Measurements from ENCODE around the gene ADTRP.

The ADTRP gene

DNA sequence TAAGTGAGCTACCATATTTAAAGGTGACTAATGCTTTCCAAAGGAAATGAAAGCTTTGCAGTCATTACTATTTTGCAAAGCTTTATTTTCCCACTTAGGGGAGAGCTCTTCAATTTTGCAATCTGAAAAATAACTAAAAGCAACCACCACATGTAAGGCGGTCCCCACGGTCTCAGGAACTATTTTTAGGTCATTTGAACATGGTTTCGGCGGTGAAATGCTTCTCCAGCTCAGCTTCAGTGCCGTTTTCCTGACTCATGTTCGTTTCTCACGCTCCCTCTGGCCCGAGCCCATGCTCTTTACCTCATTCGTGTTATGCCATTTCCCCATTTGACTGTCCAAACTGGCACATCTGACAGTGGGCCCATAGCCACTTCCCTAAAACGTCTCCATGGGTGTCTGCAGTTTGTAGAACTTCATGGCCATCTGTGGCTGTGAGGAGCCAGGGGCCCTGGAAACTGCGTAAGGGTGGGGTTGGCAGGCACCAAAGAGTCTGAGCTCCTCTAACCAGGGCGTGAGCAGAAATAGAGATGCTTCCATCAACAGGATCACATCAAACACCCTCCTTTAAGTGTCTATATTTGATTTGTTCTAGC lies 46.5 kb downstream of the ADTRP start:
- Histone ChIP-seq H3K9me3 (ENCODE audit: severe bottlenecking) (no peaks in the 10 kb centered on the region), H3K4me3 (ENCODE audit: low read depth, low read length) (no peak overlapping the region), H3K27ac (no peak overlapping the region), H3K36me3 (no peaks in the 10 kb centered on the region), H3K27me3 (ENCODE audit: insufficient read depth, low read depth, severe bottlenecking) (no peaks in the 10 kb centered on the region)
- TF ChIP-seq, protein P1, sequence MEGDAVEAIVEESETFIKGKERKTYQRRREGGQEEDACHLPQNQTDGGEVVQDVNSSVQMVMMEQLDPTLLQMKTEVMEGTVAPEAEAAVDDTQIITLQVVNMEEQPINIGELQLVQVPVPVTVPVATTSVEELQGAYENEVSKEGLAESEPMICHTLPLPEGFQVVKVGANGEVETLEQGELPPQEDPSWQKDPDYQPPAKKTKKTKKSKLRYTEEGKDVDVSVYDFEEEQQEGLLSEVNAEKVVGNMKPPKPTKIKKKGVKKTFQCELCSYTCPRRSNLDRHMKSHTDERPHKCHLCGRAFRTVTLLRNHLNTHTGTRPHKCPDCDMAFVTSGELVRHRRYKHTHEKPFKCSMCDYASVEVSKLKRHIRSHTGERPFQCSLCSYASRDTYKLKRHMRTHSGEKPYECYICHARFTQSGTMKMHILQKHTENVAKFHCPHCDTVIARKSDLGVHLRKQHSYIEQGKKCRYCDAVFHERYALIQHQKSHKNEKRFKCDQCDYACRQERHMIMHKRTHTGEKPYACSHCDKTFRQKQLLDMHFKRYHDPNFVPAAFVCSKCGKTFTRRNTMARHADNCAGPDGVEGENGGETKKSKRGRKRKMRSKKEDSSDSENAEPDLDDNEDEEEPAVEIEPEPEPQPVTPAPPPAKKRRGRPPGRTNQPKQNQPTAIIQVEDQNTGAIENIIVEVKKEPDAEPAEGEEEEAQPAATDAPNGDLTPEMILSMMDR (IDR thresholded peaks at IDR 0.05; ENCODE audit: low read depth, low read length): no peak
- no peak for DNase-seq

DNA sequence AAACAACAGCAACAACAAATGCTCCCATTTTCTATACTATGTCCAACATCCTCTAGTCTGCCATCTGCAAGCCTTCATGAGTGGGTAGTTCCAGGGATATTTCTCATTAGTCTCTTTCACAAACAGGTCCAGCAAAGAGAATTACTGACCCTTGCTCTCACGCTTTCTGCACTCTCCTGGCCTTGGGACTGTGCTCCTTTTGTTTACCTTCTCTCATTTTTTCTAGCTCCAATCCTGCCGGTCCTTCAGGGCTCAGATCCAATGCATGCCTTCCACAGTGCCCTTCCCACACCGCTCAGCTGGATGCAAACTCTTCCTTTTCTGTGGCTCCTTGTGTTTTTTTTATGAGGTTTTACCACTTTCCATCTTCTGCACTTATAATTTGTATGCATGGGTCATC lies 47.2 kb downstream of the ADTRP start:
- TF ChIP-seq, protein P1 (IDR thresholded peaks at IDR 0.05; ENCODE audit: low read depth, low read length): no peak
- H3K9me3 ChIP-seq (ENCODE audit: severe bottlenecking): no peaks in the 10 kb centered on the region
- H3K27me3 ChIP-seq (ENCODE audit: insufficient read depth, low read depth, severe bottlenecking): no peaks in the 10 kb centered on the region
- no peak for DNase-seq
- H3K27ac ChIP-seq: no peak overlapping the region
- H3K4me3 ChIP-seq (ENCODE audit: low read depth, low read length): no peak overlapping the region
- no peaks in the 10 kb centered on the region for H3K36me3 ChIP-seq

DNA sequence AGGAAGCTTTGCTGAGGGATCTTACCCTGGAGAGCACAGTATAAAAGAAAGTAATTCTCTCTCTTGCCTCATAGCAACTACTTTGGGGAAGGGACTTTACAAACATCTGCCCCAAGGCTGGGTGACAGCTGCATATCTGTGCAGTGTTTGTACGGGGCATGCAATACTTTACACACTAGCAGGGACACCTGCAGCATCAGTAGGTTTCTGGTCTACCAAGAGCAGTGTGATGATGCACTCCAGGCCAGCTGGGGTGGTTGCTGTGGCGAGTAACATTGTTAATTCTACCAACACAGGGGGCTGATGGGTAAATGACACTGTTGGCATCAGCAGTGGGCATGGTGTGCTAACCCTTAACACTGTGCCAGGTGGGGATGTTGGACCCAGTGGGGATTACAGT lies 48.0 kb downstream of the ADTRP start:
- no peak for DNase-seq

DNA sequence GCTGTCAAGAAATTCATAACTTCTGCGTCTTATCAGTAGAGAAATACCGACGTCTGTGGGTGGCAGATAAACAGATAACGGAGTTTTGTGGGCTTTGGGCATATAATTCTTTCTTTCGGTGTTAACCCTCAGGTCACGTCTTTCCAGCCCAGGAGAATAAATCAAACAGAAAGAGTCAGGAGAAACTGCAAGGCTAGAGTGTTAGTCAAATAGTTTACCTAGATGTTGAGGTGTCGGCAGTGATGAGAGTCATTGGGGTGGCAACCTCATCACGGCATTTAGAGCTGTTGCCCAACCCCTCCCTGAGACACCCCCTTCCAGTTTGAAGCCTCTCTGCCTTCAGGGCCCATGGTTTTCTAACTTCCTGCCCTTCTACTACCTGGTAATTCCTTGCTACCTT lies 49.5 kb downstream of the ADTRP start:
- TF ChIP-seq, protein P1 (IDR thresholded peaks at IDR 0.05; ENCODE audit: low read depth, low read length): no peak
- H3K27ac ChIP-seq: no peak overlapping the region
- DNase-seq: no peak

More for the DNA sequence above, 48.0 kb downstream of the ADTRP start:
- no peak overlapping the region for H3K27ac ChIP-seq
- no peak overlapping the region for H3K4me3 ChIP-seq (ENCODE audit: low read depth, low read length)
- no peaks in the 10 kb centered on the region for H3K9me3 ChIP-seq (ENCODE audit: severe bottlenecking)
- TF ChIP-seq, protein P1 (IDR thresholded peaks at IDR 0.05; ENCODE audit: low read depth, low read length): no peak
- H3K36me3 ChIP-seq: no peaks in the 10 kb centered on the region
- H3K27me3 ChIP-seq (ENCODE audit: insufficient read depth, low read depth, severe bottlenecking): no peaks in the 10 kb centered on the region

DNA sequence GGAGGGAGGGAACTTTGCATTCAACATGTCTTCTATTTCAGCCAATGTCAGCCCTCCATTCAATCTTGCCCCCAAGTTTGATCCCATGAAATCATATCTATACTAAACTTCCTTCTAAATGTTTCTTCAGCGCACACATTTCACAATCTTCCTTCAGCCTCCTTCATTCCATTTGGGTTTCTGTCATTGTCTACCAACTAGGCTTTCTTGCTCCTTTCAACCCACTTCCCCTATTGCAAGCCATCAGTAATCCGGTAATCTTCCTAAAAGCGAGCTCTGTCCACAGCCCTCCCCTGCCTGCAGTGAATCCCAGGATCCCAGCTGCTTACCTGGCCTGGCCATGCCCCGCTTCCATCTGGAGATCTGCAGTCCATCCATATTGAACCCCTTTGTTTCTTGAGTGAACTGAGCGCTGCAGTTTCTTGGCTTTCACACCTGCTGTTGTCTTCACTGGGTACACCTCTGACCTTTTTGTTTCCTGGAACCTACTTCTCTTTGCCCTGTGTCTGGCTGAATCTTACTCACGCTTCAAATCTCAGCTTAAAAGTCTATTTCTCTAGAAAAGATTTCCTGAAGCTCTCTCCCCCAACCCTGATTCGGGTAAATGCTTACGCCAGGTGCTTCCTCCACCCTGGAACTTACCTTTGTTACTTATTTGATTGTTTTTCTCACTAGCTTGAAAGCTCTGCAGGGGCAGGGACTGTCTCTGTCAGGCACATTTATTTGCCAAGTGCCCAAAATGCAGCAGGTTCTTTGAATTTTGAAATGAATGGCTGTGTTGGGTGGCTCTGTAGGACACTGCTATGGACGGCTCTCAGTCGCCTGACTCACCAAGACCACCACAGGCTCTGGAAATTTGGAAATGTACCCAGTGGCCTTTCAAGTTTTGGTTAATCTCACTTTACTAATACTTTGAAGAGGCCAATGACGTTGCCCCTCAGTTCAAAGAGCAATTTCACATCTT lies 50.3 kb downstream of the ADTRP start:
- Histone ChIP-seq H3K27ac (no peak overlapping the region), H3K4me3 (ENCODE audit: low read depth, low read length) (no peak overlapping the region), H3K36me3 (no peaks in the 10 kb centered on the region), H3K27me3 (ENCODE audit: insufficient read depth, low read depth, severe bottlenecking) (no peaks in the 10 kb centered on the region), H3K9me3 (ENCODE audit: severe bottlenecking) (no peaks in the 10 kb centered on the region)
- peak; percentile 85 for DNase-seq
- TF ChIP-seq, protein P1 (IDR thresholded peaks at IDR 0.05; ENCODE audit: low read depth, low read length): no peak

More for the DNA sequence above, 49.5 kb downstream of the ADTRP start:
- H3K27me3 ChIP-seq (ENCODE audit: insufficient read depth, low read depth, severe bottlenecking): no peaks in the 10 kb centered on the region
- H3K9me3 ChIP-seq (ENCODE audit: severe bottlenecking): no peaks in the 10 kb centered on the region
- no peak overlapping the region for H3K4me3 ChIP-seq (ENCODE audit: low read depth, low read length)
- no peaks in the 10 kb centered on the region for H3K36me3 ChIP-seq
